ENCODE measurements around the gene RHBDL1.

The RHBDL1 gene

DNA sequence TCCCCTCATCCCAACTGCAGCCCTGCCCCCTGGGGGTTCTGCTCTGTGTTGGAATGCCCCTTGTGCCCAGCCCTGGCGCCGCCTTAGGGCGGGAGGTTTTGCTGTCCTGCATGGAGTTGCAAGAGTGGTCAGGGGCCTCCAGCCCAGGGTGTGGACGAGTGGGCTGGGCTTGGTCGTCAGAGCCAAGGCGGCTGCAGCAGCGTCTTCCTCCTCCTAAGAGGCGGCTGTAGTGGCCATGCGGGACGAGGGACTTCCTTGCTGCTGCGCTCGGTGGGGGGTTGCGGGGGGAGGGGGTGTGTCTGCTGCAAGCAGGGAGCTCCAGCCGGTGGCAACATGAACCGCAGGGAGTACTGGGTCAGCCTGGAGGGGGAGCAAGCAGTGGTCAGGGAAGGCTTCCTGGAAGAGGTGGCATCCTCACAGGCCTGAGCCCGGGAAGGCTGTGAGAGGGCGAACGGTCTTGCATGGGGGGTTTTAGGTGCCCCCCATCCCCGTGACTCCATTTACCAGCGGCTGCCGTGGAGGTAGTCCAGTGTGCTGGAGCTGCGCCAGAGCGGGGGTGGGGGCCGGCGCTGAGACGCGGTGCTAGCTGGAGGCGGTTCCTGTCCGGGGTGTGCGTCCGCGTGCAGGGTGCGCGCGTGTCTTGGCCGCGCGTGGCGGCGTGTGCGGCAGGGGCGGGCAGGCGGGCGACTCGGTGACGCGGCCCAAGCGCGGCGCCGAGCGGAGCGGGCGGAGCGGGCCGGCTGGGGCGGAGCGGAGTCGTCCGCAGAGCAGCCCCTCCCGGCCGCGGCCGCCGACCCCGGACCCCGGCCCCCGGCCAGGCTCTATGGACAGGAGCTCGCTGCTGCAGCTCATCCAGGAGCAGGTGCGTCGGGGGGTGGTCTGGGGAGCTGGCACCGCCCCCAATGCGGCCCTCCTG, at the start of gene RHBDL1:
Gene RHBDL1 (plus strand): TSS at position 704 of the 916 bp plus-strand sequence. CDS start 120 bp downstream, at position 824.
- DNase-seq, result peak in 1 of 6 experiments; percentile 16

DNA sequence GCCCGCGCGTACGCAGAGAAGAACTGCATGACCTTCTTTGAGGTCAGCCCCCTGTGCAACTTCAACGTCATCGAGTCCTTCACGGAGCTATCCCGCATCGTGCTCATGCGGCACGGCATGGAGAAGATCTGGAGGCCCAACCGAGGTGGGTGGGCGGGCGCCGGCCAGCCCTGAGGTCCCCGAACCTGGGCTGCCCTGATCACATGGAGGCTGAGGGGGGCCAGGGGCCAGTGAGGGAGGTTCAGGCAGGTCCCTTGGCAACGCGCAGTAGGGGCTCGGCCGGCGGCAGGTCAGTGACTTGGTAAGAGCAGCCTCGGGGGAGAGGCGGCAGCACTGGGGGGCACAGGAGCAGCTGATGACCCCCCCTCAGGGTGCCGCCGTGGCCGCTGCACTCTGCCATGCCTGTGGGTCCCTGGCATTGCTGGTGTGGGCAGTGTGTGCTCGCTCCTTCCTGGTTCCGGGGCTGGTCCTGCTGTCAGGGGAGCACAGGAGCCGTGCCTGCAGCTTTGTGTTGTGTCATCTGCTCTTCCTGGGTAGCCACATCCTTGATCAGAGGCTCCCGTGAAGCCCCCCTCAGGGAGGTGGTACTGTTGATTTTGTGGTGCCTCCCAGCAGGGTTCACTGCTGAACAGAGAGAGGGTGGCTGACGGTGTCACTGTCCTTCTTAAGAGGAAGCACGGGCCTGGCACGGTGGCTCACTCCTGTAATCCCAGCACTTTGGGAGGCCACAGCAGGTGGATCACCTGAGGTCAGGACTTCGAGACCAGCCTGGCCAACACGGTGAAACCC, 49.3 kb upstream of the RHBDL1 start:
- no peak for DNase-seq

GRCh38 chr16:626787-627453, 48.6 kb upstream of the RHBDL1 start:
- DNase-seq, result no peak

- no peak for DNase-seq
Measured at GRCh38 chr16:627454-628239, 47.8 kb upstream of the RHBDL1 start.

DNA sequence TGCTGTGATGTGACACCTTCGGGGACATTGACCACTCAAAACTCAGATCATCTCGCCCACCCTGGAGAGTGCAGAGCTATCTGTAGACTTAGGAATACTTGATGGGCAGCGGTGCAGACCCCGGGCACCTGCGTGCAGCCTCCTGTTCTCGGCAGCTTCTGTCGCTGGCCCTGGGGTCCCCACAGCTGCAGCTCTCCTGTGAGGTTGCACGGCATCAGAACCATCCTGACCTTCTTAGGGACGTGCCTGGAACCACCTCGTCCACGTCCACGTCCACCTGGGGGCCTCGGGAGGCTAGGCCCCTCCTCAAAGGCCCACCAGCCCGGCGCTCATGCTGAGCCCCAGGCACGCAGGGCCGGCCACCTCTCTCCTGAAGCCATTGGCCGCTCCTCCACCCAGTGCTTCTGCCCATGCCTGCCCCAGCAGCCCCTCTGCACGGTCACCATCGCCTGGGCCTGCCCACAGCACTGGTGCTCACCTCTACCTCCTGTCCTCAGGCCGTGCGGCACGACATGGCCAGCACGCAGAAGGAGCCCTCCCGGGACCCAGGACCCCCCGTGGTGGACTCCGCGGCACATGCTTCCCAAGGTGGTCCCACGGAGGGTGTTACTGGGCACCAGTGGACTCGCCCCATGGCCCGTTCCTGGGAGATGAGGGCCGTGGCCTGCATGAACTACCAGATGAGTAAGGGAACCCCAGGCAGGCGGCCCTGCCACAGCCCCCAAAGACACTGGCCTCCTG, 47.0 kb upstream of the RHBDL1 start:
- DNase-seq, result no peak

DNA sequence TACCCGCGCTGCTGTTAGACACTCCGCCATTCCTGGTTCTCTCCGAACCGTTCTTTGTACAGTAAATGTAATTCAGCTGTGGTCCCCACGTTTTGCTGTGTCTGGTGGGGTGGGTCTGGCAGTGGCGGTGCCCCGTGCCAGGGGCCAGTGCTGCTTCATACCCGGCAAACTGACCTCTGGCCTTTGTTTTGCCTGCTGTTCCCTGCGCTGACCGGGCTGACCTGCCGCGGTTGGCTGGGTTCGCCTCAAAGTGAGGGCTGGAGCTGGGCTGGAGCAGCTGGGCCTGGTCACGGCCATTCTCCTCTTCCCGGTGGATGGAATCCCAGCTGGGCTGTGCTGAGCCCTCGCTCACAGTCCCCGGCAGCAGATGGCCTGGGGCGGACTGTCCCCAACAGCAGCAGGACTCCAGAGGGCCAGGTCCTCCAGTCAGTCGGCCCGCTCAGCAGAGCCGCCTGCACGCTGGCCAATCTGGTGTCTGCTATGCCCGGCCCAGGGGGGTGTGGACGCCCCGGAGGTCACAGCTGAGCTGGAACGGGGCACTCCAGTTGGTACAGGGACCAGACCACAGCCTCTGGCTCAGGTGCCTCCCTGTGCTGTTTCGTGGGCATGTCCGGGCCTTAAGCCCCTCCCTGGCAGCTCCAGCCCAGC, 46.2 kb upstream of the RHBDL1 start:
- DNase-seq, result no peak

GRCh38 chr16:629833-630248, 45.6 kb upstream of the RHBDL1 start:
- DNase-seq, result no peak

GRCh38 chr16:630249-630814, 45.1 kb upstream of the RHBDL1 start:
- DNase-seq, result no peak

- DNase-seq, result no peak
Measured at GRCh38 chr16:630815-631405, 44.6 kb upstream of the RHBDL1 start, which contains the start of gene WFIKKN1. WFIKKN1 (plus strand) TSS chr16:630985; CDS start chr16:631254, 269 bp downstream.

DNA sequence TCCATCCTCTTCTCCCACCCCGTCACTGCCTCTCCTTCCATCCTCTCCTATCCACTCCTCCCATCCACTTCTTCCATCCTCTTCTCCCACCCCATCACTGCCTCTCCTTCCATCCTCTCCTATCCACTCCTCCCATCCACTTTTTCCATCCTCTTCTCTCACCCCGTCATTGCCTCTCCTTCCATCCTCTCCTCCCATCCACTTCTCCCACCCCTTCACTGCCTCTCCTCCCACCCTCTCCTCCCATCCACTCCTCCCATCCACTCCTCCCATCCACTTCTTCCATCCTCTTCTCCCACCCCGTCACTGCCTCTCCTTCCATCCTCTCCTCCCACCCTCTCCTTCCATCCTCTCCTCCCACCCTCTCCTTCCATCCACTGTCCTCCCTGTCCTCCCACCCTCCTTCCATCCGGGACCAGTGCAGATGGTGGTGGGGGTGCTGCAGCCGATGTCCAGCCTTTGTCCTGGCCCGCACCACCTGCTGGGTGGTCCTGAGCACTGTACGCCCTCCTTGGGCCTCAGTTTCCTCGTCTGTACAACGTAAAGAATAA, 43.6 kb upstream of the RHBDL1 start:
- no peak for DNase-seq

DNA sequence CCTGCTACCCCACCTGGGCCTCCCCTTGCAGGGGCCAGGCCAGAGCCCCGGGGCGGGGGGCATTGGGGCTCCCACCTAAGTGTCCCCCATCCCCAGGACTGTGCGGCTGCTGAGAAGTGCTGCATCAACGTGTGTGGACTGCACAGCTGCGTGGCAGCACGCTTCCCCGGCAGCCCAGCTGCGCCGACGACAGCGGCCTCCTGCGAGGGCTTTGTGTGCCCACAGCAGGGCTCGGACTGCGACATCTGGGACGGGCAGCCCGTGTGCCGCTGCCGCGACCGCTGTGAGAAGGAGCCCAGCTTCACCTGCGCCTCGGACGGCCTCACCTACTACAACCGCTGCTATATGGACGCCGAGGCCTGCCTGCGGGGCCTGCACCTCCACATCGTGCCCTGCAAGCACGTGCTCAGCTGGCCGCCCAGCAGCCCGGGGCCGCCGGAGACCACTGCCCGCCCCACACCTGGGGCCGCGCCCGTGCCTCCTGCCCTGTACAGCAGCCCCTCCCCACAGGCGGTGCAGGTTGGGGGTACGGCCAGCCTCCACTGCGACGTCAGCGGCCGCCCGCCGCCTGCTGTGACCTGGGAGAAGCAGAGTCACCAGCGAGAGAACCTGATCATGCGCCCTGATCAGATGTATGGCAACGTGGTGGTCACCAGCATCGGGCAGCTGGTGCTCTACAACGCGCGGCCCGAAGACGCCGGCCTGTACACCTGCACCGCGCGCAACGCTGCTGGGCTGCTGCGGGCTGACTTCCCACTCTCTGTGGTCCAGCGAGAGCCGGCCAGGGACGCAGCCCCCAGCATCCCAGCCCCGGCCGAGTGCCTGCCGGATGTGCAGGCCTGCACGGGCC, 42.8 kb upstream of the RHBDL1 start:
- no peak for DNase-seq

DNA sequence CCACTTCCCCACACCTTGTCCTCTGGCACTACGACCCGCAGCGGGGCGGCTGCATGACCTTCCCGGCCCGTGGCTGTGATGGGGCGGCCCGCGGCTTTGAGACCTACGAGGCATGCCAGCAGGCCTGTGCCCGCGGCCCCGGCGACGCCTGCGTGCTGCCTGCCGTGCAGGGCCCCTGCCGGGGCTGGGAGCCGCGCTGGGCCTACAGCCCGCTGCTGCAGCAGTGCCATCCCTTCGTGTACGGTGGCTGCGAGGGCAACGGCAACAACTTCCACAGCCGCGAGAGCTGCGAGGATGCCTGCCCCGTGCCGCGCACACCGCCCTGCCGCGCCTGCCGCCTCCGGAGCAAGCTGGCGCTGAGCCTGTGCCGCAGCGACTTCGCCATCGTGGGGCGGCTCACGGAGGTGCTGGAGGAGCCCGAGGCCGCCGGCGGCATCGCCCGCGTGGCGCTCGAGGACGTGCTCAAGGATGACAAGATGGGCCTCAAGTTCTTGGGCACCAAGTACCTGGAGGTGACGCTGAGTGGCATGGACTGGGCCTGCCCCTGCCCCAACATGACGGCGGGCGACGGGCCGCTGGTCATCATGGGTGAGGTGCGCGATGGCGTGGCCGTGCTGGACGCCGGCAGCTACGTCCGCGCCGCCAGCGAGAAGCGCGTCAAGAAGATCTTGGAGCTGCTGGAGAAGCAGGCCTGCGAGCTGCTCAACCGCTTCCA, 42.0 kb upstream of the RHBDL1 start:
- DNase-seq, result no peak

DNA sequence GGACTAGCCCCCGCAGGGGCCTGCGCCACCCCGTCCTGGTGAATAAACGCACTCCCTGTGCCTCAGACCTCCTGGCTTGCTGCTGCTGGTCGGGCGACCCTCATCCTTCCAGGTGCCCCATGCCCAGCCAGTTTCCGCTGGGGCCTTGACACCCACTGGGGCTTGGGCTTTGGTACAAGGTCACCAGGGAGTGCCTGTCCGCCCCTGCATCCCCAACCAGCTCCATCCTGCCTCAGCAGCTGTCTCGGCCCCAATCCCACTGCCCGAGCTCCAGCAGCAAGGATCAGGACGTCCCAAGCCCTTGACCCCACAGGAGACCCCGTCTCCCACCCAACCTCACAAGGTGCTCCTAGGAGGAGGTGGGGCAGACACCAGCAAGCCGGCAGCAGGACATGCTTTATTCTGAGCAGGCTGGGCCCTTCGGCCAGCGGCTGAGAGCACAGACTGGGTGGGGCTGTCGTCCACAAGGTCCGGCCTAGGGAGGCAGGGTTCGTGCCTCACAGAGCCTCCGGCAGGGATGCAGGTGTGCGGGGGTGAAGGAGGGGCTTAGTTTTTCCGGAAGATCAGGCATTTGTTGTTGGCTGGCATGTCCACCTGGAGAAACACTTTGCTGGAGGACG, 41.3 kb upstream of the RHBDL1 start:
- DNase-seq, result no peak

- no peak for DNase-seq
Measured at GRCh38 chr16:634996-635395, 40.5 kb upstream of the RHBDL1 start.

- DNase-seq, result no peak
Measured at GRCh38 chr16:635573-636205, 39.8 kb upstream of the RHBDL1 start.

DNA sequence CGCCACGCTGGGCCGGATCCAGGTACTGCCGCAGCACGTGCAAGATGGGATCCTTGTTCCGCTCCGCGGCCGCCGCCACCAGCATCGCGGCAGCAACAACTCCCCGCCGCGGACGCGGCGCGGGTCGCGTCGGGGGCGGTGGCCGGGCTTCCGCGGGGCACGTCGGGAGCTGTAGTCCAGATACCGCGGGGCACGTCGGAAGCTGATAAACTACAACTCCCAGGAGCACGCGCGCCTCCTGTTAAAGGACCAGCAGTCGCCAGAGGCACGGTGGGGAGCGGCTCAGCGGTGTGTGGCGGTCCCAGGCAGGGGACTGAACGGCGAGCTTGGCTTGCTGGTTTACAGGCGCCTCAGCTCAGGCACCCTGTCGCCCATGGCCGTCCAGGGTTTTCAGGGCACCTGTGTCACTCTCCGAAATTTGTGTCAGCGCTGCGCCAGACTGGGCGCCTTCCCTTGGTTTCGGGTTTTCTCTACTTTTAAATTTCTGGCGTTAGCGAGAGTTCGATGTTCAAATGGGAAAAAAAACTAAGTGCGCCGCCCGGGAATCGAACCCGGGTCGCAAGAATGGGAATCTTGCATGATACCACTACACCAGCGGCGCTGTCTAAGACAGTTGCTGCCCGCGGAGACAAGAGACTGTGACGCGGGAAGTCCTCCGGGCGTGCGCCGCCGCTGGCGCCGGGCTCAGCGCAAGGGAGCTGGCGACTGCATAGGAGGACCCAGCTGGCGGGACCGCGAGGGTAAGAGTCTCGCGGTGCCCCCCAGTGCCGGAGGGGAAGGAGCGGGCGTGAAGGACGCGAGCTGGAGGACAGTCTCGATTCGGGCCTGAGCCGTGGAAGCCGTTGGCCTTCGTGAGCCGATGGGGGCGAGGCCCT, 39.0 kb upstream of the RHBDL1 start, which contains the start of gene METTL26:
Gene METTL26 (minus strand): TSS at position 100 of the 875 bp plus-strand sequence. CDS start 15 bp downstream, at position 85.
- DNase-seq, result peak; percentile 86 to 99 (median 94)

Data from stimulated activated naive CD4-positive, alpha-beta T cell (primary cell).